DMS53 treated with DMSO at 0.1 percent for 48 hours (cell line): ENCODE data around the gene CACNA1B.

Experiments used
- DNase-seq: peaks from one replicate; lab custom pipeline; 2025; ENCODE audit not compliant: unreplicated experiment; lab: John Stamatoyannopoulos, UW

The CACNA1B gene

GRCh38 chr9:137959641-137960411 is 82.2 kb downstream of the CACNA1B start:
- peak; percentile 9 for DNase-seq

DNA sequence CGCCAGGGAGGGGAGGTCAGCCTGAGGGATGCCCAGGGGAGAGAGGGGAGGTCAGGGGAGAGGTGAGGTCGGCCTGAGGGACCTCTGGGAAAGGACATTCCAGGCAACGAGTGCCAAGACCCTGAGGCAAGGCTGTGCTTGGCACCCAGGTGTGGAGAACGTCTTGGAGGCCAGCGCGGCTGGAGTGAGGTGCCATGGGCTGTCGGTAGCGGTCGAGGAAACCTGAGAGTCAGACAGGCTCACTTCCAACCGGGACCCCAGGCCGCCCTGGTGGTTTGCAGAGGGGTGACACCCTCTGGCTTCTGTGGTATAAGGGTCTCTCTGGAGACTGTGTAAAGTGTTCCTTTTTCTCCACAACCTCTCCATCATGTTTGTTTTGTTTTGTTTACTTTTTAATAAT is 82.9 kb downstream of the CACNA1B start:
- no peak for DNase-seq

DNA sequence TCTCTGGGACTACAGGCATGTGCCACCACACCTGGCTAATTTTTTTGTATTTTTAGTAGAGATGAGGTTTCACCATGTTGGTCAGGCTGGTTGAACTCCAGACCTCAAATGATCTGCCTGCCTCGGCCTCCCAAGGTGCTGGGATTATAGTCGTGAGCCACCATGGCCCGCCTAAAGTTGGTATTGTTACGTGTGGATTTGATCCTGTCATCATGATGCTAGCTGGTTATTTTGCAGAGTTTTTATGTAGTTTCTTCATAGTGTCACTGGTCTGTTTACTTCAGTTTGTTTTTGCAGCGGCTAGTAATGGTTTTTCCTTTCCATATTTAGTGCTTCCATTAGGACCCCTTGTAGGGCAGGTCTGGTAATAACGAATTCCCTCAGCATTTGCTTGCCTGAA is 85.9 kb downstream of the CACNA1B start:
- DNase-seq: no peak

GRCh38 chr9:137965177-137965795 is 87.7 kb downstream of the CACNA1B start:
- DNase-seq: no peak

DNA sequence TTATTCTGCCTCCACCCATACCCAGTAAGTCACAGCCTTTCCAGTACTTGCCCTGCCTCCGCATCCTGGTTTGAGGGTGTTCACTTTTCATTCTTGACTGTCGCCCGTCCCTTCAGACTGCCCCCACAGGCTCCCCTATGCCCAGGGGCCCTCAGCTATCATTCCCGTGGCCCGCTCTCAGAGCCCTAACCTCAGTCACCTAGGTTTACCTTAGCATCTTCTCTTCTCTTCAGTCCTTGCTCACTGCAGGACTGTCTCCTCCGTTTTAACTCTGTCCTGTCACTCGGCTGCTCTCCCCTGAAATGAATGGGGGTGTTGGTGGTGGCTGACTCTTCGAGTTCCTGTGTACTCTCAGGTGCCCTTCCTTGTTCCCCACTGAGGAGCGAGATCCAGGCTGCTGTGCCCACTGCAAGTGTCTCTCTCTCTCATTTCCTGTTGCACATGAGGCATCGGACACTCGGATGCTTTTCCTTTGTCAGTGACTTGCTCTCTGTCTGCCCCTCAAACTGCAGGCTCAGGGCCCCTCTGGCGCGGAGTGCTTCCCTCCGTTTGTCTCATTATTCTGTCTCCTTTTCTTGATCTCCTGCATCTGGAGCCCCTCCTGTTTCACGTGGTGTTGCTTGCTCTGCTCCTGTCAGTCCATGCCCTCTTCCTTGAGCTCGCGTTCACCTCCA is 89.8 kb downstream of the CACNA1B start:
- no peak for DNase-seq

- no peak for DNase-seq
Measured at GRCh38 chr9:137968235-137968634, 90.7 kb downstream of the CACNA1B start.

- no peak for DNase-seq
Measured at GRCh38 chr9:137969008-137969407, 91.4 kb downstream of the CACNA1B start.

GRCh38 chr9:137969685-137970084 is 92.1 kb downstream of the CACNA1B start:
- no peak for DNase-seq

- DNase-seq: no peak
Measured at GRCh38 chr9:137970098-137970497, 92.5 kb downstream of the CACNA1B start.

DNA sequence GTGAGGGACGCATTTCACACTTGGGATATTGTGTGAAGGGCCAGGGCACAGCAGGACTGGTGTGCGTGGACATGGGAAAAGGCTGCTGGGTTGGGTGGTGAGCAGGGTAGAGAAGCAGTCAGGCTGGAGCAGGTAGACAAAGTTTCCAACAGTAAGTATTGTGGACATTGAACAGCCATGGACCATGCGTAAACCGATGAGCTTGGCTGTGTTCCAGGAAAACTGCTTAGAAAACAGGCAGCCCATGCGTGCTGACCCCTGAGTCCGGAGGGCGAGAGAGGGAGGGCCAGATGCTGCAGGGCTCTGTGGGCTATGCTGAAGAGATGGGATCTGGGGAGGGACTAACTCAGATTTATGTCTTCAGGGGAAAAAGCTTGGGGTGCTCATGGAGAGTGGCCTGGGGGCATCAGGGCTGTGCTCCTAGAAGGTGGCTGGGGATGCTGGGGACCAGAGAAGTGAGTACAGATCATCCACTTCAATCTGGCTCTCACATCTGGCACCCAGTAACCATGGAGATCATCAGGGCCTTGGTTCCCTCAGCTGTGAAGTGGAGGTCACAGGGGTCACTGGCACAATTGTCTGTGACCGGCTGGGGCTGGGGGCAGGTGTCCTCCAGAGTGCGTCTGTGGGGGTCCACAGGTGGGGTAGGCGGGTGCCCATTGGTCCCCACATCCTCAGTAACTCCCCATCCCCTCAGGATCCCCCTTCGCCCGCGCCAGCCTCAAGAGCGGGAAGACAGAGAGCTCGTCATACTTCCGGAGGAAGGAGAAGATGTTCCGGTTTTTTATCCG is 93.3 kb downstream of the CACNA1B start:
- no peak for DNase-seq

DNA sequence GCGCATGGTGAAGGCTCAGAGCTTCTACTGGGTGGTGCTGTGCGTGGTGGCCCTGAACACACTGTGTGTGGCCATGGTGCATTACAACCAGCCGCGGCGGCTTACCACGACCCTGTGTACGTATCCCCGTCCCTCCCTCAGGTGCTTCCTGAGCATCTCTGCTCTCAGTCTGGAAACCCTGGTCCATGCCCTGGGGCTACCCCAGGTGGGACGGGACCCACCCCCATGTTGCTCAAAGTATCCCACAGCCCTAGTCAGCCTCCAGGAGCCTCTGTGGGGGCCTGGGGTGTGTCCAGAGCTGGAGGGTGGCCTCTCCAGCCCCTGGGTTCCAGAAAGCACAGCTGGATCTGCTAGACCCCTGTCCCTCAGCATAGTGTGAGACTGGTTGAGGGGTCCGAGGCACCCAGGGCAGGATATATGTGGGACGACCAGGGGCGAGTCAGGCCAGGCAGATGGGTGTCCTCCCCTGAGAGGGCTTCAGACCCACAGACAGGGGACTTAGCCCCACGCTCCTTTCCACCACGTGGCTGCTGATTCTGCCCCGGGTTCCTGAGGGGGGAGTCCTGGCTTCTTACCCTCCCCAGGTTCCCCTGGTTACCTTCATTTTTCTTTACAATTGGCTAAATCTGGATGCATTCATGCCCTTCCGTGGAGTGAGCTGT is 94.0 kb downstream of the CACNA1B start:
- DNase-seq: no peak

- no peak for DNase-seq
Measured at GRCh38 chr9:137972355-137972987, 94.9 kb downstream of the CACNA1B start.

DNA sequence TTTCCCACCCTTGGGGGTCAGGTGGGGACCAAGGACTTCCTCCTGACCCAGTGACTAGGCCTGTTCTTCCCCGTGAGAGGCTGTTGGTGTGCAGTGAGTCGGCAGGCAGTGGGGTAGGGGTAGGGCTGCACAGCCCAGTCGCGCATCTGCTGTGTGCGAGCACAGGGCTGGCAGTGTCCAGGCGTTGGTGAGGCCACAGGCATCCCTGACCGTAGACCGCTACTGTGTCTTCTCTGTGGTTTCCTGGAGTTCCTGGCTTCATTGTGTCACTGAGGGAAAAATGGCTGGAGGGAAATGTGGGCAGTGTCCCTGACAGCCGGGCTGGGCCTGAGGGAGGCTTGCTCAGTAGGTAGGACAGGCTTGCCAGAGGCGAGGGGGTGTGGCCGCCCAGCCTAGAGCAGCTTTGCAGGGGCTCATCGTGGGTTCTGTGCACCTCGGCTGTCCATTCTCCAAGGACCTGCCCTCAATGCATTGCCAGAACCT is 95.4 kb downstream of the CACNA1B start:
- no peak for DNase-seq

DNA sequence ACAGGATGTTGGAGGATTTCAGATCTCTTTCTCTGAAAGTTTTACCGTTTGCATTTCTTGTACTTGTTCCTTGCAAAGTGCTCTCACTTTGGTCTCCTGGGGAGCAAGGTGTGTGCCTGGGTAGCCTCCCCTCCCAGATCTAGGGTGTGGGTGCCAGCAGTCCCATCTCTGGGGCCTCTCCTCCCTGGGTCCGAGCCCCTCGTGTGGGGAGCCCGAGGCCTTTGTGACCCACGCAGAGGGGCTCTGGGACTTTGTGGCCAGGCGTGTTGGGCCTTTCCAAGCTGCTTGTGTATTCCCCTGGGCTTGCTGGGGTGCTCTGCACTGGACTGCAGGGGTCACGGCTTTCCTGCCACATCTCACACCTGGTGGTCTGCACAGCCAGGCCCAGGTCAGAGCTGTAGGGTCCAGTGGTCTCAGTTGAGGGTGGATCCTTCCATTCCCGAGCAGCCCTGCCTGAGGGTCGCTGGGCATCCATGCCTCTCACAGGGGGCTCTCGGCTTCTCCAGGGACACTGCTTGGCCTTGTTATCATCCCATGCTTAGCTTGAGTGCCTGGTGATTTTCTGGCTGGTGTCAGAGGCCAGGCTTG is 96.3 kb downstream of the CACNA1B start:
- no peak for DNase-seq

- DNase-seq: no peak
Measured at GRCh38 chr9:137974746-137975526, 97.4 kb downstream of the CACNA1B start.

DNA sequence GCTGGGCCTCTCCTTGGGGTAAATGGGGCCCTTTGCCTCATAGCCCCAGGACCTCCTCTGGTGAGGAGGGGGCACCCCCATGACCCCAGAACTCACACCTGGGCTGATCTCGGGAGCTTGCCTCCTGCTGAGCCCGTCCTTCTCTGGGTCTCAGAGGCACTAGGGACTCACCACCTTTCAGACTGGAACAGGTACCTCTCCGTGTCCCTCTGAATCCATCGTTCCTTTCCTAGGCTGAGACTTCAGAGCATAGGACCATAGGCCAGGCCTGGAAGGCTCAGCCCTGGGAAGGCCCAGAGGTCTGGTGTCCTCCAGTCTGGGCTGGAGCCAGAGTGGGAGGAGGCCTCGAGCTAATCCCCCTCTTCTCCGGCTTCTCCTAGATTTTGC is 97.9 kb downstream of the CACNA1B start:
- DNase-seq: no peak

GRCh38 chr9:137975936-137976565 is 98.5 kb downstream of the CACNA1B start:
- DNase-seq: no peak

DNA sequence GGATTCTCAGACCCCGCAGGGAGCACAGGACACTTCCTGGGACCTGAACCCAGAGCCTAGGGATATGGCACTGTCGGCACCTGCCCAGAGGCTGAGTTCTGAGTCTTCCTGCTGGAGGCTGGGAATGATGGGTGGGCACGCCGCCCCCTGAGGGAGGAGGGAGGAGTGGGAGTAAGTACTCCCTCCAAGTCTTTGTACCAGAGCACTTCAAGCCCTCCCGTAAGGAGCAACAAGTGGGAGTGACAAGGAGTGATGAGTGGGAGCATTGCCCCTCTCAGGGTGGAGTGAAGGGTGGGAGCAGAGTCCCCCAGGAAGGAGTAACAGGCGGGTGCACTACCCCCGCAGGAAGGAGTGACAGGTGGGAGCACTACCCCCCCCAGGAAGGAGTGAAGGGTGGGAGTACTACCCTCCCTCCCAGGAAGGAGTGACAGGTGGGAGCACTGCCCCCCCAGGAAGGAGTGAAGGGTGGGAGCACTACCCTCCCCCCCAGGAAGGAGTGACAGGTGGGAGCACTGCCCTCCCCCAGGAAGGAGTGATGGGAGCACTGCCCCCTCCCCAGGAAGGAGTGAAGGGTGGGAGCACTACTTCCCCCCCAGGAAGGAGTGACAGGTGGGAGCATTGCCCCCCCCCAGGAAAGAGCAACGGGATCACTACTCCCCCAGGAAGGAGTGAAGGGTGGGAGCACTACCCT is 100.1 kb downstream of the CACNA1B start:
- no peak for DNase-seq
